HCT116 (cell line): ENCODE measurements around the gene PSMD5. TPM values are rescaled to one million over a fixed set of nuclear protein-coding genes. Genes with fewer than 3 reads are reported as not detected.

Experiments
- ATAC-seq: fragments of 200-7000 bp; cut with Tn5 transposase; 2 replicates; pipeline ENCODE4 v1.9.1; 2020; ENCODE audit warnings: mild to moderate bottlenecking, moderate library complexity
- BruUV-seq: library from RNA; stranded (reverse); fragments of 400-500 nt; replicated peaks from 2 replicates; lab custom pipeline; 2021; lab: Mats Ljungman, UMichigan
- CTCF ChIA-PET: fragments of 300-600 bp; sonication (Branson Sonifier 250); formaldehyde crosslinking; loops from one replicate; lab custom pipeline; 2021; ENCODE audit warnings: antibody characterized with exemption; lab: Charles Lee
- POLR2A ChIA-PET: fragments of 300-600, 350-600 bp; sonication (Branson Sonifier 250); formaldehyde crosslinking; loops from one replicate; lab custom pipeline; 2021; ENCODE audit warnings: antibody characterized with exemption; lab: Charles Lee
- RAD21 ChIA-PET, 2 experiments: fragments of 300-600 bp; sonication (Branson Sonifier 250); formaldehyde crosslinking; loops; one replicate each; lab custom pipeline; 2023; ENCODE audit warnings: low total read pairs in 2 of 2; ENCODE audit not compliant: uncharacterized antibody in 2 of 2, unreplicated experiment in 2 of 2, low non-redundant PET in 1 of 2; lab: Charles Lee
- DNase-seq: peaks from one replicate; pipeline ENCODE4 v3.0.0-alpha.2; 2010; ENCODE audit warnings: low read depth, low spot score
- H2AFZ ChIP-seq: fragments of 200-600 bp; shearing (Covaris generic), sonication (generic); 2 replicates; pipeline ENCODE4 v1.6.1; 2017; ENCODE audit warnings: low read depth, mixed run types, mixed read lengths, antibody characterized with exemption, low read length; ENCODE audit not compliant: poor library complexity, severe bottlenecking
- H3K27ac ChIP-seq: 2 replicates; pipeline ENCODE4 v1.5.1; 2012; ENCODE audit warnings: low read depth, low read length
- H3K27me3 ChIP-seq: fragments of 200-600 bp; sonication (generic); 2 replicates; pipeline ENCODE4 v1.6.1; 2016; ENCODE audit warnings: mixed run types, low read length, mixed read lengths; ENCODE audit not compliant: insufficient read depth
- H3K36me3 ChIP-seq, 2 experiments: fragments of 200-500 bp in 1 of 2; fragments of 200-600 bp in 1 of 2; sonication (Bioruptor generic) in 1 of 2; sonication (generic) in 1 of 2; 2 replicates each; pipeline versions ENCODE4 v1.5.1 to v1.6.1; 2014 to 2016; ENCODE audit warnings: low read length in 2 of 2, inconsistent platforms in 1 of 2, mixed read lengths in 1 of 2, mixed run types in 1 of 2; ENCODE audit not compliant: insufficient read depth in 2 of 2, control insufficient read depth in 1 of 2
- H3K4me1 ChIP-seq, 2 experiments: fragments of 200-600 bp in 1 of 2; sonication (generic) in 1 of 2; 2 replicates each; pipeline versions ENCODE4 v1.5.1 to v1.6.1; 2012 to 2017; ENCODE audit warnings: low read length in 2 of 2, inconsistent platforms in 1 of 2, mild to moderate bottlenecking in 1 of 2, mixed read lengths in 1 of 2, mixed run types in 1 of 2, moderate library complexity in 1 of 2; ENCODE audit not compliant: insufficient read depth in 2 of 2, control insufficient read depth in 1 of 2
- H3K4me2 ChIP-seq: fragments of 200-600 bp; sonication (generic); 2 replicates; pipeline ENCODE4 v1.6.1; 2017; ENCODE audit warnings: mixed run types, low read length, mixed read lengths
- H3K4me3 ChIP-seq, 2 experiments: fragments of 200-600 bp in 1 of 2; sonication (generic) in 1 of 2; replicated peaks in 1 of 2; 2 replicates each; pipeline ENCODE4 v1.5.1; 2011 to 2016; ENCODE audit warnings: low read length in 2 of 2, control low read depth in 1 of 2, low read depth in 1 of 2, mild to moderate bottlenecking in 1 of 2, mixed read lengths in 1 of 2, mixed run types in 1 of 2
- H3K79me2 ChIP-seq: fragments of 200-600 bp; sonication (generic); 2 replicates; pipeline ENCODE4 v1.6.1; 2017; ENCODE audit warnings: mild to moderate bottlenecking, mixed run types, low read length, moderate library complexity, mixed read lengths; ENCODE audit not compliant: insufficient read depth
- H3K9ac ChIP-seq: fragments of 200-600 bp; sonication (generic); 2 replicates; pipeline ENCODE4 v1.6.1; 2016; ENCODE audit warnings: low read length, mixed read lengths
- H3K9me2 ChIP-seq: fragments of 200-600 bp; sonication (generic), shearing (Covaris generic); 2 replicates; pipeline ENCODE4 v1.6.1; 2017; ENCODE audit warnings: mixed run types, mild to moderate bottlenecking, moderate library complexity; ENCODE audit not compliant: insufficient read depth
- H3K9me3 ChIP-seq, 2 experiments: fragments of 200-500 bp in 1 of 2; fragments of 200-600 bp in 1 of 2; sonication (Bioruptor generic) in 1 of 2; sonication (generic) in 1 of 2; 2 replicates each; pipeline ENCODE4 v1.6.1; 2014 to 2017; ENCODE audit warnings: low read length in 2 of 2, mixed read lengths in 2 of 2, inconsistent platforms in 1 of 2, low read depth in 1 of 2, mild to moderate bottlenecking in 1 of 2, mixed run types in 1 of 2, moderate library complexity in 1 of 2; ENCODE audit not compliant: control insufficient read depth in 1 of 2, insufficient read depth in 1 of 2
- H4K20me1 ChIP-seq: fragments of 200-600 bp; sonication (generic), shearing (Covaris generic); 2 replicates; pipeline ENCODE4 v1.6.1; 2017; ENCODE audit warnings: mixed run types, mild to moderate bottlenecking, moderate library complexity; ENCODE audit not compliant: insufficient read depth
- ATF3 ChIP-seq: IDR thresholded peaks from 2 replicates; pipeline ENCODE4 v1.6.1; 2012
- CBX3 ChIP-seq: IDR thresholded peaks from 2 replicates; pipeline ENCODE4 v1.6.1; 2012; ENCODE audit warnings: low read depth
- EGR1 ChIP-seq: IDR thresholded peaks from 2 replicates; pipeline ENCODE4 v1.6.1; 2012; ENCODE audit warnings: low read depth
- ELF1 ChIP-seq: IDR thresholded peaks from 2 replicates; pipeline ENCODE4 v1.6.1; 2012; ENCODE audit warnings: low read depth, borderline replicate concordance
- EZH2phosphoT487 ChIP-seq: fragments of 200-600 bp; IDR thresholded peaks from 2 replicates; pipeline ENCODE4 v1.6.1; 2018; ENCODE audit warnings: antibody characterized with exemption, borderline replicate concordance
- FOSL1 ChIP-seq: IDR thresholded peaks from 2 replicates; pipeline ENCODE4 v1.6.1; 2012; ENCODE audit warnings: low read depth
- JUND ChIP-seq: IDR thresholded peaks from 2 replicates; pipeline ENCODE4 v1.6.1; 2012
- MAX ChIP-seq: IDR thresholded peaks from 2 replicates; pipeline ENCODE4 v1.6.1; 2012
- POLR2A ChIP-seq: IDR thresholded peaks from 2 replicates; pipeline ENCODE4 v1.7.0; 2011; ENCODE audit warnings: borderline replicate concordance; ENCODE audit not compliant: insufficient read depth, insufficient read length; ENCODE audit errors: extremely low read depth
- POLR2AphosphoS5 ChIP-seq: IDR thresholded peaks from 2 replicates; pipeline ENCODE4 v1.6.1; 2011; ENCODE audit warnings: mild to moderate bottlenecking, low read depth, low read length, moderate library complexity
- REST ChIP-seq: IDR thresholded peaks from 2 replicates; pipeline ENCODE4 v1.6.1; 2012; ENCODE audit warnings: low read depth
- SIN3A ChIP-seq: IDR thresholded peaks from 2 replicates; pipeline ENCODE4 v1.6.1; 2012; ENCODE audit warnings: low read depth
- SP1 ChIP-seq: IDR thresholded peaks from 2 replicates; pipeline ENCODE4 v1.6.1; 2012; ENCODE audit warnings: low read depth
- SRF ChIP-seq: IDR thresholded peaks from 2 replicates; pipeline ENCODE4 v1.6.1; 2012; ENCODE audit warnings: low read depth
- ZNF274 ChIP-seq: fragments of 200-500 bp; sonication (Bioruptor generic); IDR thresholded peaks from 2 replicates; pipeline ENCODE4 v1.6.1; 2014; ENCODE audit warnings: mild to moderate bottlenecking, low read depth, low read length, inconsistent platforms
- intact Hi-C: fragments of 100-400 bp; cut with micrococcal nuclease; formaldehyde crosslinking; loops from 2 replicates; pipeline ENCODE4 v1.10.0; 2022
- total RNA-seq: library from RNA; stranded (reverse); gene quantifications from one replicate; pipeline ENCODE4 v1.2.1, GENCODE V29; 2021; ENCODE audit not compliant: unreplicated experiment

The PSMD5 gene
- total RNA-seq, 1 experiment from 2014 or later: 64.3 TPM

GRCh38 chr9:120865809-120866208 lies 23.1 kb upstream of the PSMD5 start:
- POLR2A ChIA-PET: no interaction called here
- intact Hi-C loops: no loop called here

More at GRCh38 chr9:120865809-120866208, 23.1 kb upstream of the PSMD5 start:
- no TSS peak for BruUV-seq
- Histone ChIP-seq H3K9ac (no peak overlapping the region), H3K79me2 (no peaks in the 10 kb centered on the region), H3K4me2 (no peak overlapping the region), H3K4me1 (peaks cover 11 to 21% of the 10 kb centered on the region in 2 experiments), H3K9me2 (no peaks in the 10 kb centered on the region), H3K4me3 (no peak overlapping the region), H3K27ac (no peak overlapping the region; the same call in 1 of the 2 replicates), H3K9me3 (no peaks in the 10 kb centered on the region), H3K36me3 (peaks cover 0 to 30% of the 10 kb centered on the region in 2 experiments; a peak in 2 of 4 replicates), H3K27me3 (no peaks in the 10 kb centered on the region), H2AFZ (no peak overlapping the region), H4K20me1 (no peaks in the 10 kb centered on the region)
- ATAC-seq: no peak
- ChIA-PET RAD21 (no interaction called here), CTCF (no interaction called here)
- TF ChIP-seq EGR1 (no peak), SRF (no peak), MAX (no peak), POLR2A (no peak), JUND (no peak), ATF3 (no peak), REST (no peak), ZNF274 (no peak), ELF1 (no peak), EZH2phosphoT487 (no peak), SP1 (no peak), POLR2AphosphoS5 (no peak), SIN3A (no peak), FOSL1 (no peak), CBX3 (no peak)
- no peak for DNase-seq
